HFF-Myc (cell line): ENCODE measurements around the gene MPI.
"Not testable (repeated sequence)": the region's sequence is repeated elsewhere in the genome, so short reads cannot be mapped to it uniquely, and the experiment has no call there.

Source experiments
- DNase-seq: peaks from one replicate; pipeline ENCODE4 v3.0.0-alpha.2; 2011; ENCODE audit warnings: low read depth; ENCODE audit errors: extremely low read depth
- H3K4me3 ChIP-seq: replicated peaks from 2 replicates; pipeline ENCODE4 v1.5.1; 2011; ENCODE audit warnings: low read depth, mild to moderate bottlenecking, control low read depth, low read length
- TF ChIP-seq, protein P1 (sequence below): IDR thresholded peaks from 2 replicates; pipeline ENCODE4 v1.5.1; 2012; ENCODE audit warnings: mild to moderate bottlenecking, low read depth, low read length, control low read depth; ENCODE audit errors: missing control alignments

The MPI gene

DNA sequence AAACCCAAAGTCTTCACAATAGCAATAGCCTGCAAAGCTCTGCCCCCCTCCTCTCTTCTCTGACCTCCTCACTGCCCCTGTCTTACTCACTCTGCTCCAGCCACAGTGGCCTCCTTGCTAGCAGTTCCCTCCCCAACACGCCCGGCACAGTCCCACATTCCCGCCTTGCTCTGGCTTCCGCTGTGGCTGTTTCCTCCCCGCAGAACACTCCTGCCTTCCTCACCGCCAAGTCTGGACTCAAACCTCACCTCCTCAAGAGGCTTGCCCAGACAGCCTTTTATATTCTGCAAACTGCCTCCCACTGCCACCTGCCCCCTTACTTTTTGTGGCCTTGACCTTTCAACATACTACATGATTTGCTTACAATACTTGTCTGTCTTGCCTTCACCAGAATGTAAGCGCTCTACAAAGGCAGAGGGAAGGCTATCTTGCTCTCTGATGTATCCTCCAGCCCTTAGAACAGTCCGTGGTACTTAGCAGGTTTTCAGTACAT lies 406 bp upstream of the MPI start:
- peak overlapping the region; percentile 85 for H3K4me3 ChIP-seq
- TF ChIP-seq, protein P1, sequence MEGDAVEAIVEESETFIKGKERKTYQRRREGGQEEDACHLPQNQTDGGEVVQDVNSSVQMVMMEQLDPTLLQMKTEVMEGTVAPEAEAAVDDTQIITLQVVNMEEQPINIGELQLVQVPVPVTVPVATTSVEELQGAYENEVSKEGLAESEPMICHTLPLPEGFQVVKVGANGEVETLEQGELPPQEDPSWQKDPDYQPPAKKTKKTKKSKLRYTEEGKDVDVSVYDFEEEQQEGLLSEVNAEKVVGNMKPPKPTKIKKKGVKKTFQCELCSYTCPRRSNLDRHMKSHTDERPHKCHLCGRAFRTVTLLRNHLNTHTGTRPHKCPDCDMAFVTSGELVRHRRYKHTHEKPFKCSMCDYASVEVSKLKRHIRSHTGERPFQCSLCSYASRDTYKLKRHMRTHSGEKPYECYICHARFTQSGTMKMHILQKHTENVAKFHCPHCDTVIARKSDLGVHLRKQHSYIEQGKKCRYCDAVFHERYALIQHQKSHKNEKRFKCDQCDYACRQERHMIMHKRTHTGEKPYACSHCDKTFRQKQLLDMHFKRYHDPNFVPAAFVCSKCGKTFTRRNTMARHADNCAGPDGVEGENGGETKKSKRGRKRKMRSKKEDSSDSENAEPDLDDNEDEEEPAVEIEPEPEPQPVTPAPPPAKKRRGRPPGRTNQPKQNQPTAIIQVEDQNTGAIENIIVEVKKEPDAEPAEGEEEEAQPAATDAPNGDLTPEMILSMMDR: no peak
- DNase-seq: no peak

DNA sequence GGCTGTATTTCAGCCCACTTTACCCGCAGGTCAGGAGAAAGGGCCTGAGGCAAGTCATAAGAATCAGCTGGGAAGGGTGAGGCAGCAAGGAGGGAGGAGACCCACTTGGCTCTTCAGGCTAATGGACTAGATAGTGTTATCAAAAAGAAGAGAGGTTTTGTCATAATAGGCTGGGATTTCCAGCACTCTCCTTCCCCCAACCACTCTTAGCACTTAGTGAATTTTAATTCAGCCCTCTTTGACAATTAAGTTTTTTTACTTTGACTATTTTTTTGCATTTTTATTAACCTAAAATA lies 771 bp downstream of the MPI start:
- TF ChIP-seq, protein P1: no peak
- H3K4me3 ChIP-seq: peak overlapping the region; percentile 85
- no peak for DNase-seq

DNA sequence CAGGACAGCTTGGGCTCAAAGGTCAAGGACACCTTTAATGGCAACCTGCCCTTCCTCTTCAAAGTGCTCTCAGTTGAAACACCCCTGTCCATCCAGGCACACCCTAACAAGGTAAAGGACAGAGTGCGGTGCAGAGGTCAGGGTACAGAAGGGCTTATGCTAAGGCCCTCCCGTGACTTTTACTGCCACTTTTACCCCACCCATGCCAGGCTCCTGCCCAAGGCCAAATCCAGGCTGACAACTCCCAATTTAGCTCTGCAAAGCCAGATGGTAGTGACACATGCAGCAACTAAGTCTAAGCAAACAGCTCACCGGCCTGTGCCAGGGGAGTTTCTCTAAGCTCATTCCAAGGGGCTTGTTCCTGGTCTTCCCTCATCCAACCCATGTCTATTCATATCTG lies 1.6 kb downstream of the MPI start:
- H3K4me3 ChIP-seq: no peak overlapping the region
- DNase-seq: no peak
- TF ChIP-seq, protein P1: no peak

DNA sequence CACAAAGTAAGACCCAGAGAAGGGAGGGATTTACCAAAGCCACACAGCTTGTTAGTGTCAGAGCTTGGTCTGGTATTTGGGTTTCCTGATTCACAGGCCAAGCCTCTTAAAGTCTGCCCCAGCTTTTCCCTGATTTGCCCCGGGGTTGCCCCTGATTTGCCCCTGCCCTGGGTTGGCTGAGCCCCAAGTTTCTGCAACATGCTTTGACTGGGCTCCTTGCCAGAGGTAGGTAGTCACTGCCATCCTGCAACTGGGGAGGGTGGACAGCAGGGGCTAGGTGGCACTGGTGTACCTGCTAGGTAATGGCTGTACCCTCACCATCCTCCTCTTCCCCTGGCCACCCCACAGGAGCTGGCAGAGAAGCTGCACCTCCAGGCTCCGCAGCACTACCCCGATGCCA lies 2.5 kb downstream of the MPI start:
- TF ChIP-seq, protein P1: no peak
- no peak for DNase-seq
- H3K4me3 ChIP-seq: no peak overlapping the region

GRCh38 chr15:74892931-74893330 lies 3.1 kb downstream of the MPI start:
- H3K4me3 ChIP-seq: no peak overlapping the region
- DNase-seq: no peak
- TF ChIP-seq, protein P1: no peak

DNA sequence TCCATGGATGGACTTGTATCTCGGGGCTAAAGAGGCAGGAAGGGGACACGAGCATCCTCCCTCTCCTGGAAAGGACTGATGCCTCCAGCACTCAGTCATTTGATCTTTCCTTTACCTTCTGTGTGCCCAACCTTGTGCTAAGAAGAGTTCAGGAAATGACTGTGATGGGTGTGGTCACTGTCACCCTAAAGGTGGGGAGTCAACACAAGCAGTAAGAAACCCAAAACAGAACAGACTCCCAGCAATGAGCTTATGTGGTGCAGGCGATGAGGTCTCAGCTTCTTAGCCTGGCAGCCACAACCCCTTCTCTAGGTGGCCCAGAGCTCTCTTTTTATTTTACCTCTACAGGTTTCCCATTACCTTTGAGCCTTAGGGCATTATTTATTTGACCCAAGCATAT lies 3.8 kb downstream of the MPI start:
- TF ChIP-seq, protein P1: no peak
- no peak overlapping the region for H3K4me3 ChIP-seq
- no peak for DNase-seq

GRCh38 chr15:74894383-74894782 lies 4.5 kb downstream of the MPI start:
- not testable (repeated sequence) for H3K4me3 ChIP-seq, DNase-seq
